ENCODE results near the gene SMAP2.
"Not testable (repeated sequence)": the region's sequence is repeated elsewhere in the genome, so short reads cannot be mapped to it uniquely, and the experiment has no call there.

Gene SMAP2

DNA sequence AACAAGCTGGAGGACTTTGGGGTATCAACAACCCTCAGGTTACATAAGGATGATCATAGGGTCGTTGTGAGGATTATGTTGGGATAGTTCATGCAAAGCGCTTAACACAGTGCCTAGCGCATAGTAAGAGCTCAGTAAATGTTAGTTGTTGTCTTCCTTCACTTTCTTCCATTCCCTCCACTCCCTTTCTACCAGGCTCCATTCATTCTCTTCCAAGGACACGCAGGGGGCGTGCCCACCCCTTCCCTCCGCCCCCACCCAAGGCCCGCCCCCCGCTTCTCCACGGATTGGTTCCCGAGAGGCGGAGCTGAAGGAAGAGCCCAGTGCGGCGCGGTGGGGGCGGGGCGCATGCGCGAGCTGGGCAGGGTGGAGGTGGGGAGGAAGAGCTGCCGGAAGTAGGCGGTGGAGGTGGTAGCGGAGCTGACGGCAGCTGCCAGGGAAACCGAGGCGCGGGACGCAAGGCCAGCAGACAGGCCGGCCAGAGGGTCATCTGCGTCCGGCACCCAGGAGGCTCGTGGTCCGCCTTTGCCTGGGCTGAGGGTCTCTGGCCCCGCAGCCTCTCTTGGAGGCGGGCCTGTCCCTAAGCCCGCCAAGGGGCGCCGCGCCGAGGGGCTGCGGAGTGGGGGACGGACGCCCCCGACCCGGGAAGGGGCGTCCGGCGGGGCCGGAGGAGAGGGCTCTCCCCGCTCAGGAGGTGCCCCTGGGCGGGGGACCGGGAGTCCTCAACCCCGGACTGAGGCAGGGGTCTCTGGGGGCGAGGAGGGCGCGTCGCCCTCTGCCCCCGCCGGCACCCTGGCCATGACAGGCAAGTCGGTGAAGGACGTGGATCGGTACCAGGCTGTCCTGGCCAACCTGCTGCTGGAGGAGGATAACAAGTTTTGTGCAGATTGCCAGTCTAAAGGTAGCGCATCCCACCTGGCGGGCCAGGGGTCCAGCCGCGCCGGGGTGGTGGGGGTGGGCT, at the start of gene SMAP2:
Gene SMAP2 (plus strand): TSS at position 405 of the 961 bp plus-strand sequence. CDS start 394 bp downstream, at position 799.
- H3K4me3 Mint-ChIP-seq: peak within 1 kb of the TSS; percentile 99
- H3K36me3 Mint-ChIP-seq (ENCODE audit: low read depth): peaks cover 44% of the 10 kb centered on the region
- H3K27me3 Mint-ChIP-seq: no peaks in the 10 kb centered on the region
- H3K9me3 Mint-ChIP-seq: no peaks in the 10 kb centered on the region
- peaks cover 46% of the 10 kb centered on the region for H3K4me1 Mint-ChIP-seq (ENCODE audit: low read depth)
- H3K27ac Mint-ChIP-seq: peak within 1 kb of the TSS; percentile 99
- peak; percentile 96 for DNase-seq

DNA sequence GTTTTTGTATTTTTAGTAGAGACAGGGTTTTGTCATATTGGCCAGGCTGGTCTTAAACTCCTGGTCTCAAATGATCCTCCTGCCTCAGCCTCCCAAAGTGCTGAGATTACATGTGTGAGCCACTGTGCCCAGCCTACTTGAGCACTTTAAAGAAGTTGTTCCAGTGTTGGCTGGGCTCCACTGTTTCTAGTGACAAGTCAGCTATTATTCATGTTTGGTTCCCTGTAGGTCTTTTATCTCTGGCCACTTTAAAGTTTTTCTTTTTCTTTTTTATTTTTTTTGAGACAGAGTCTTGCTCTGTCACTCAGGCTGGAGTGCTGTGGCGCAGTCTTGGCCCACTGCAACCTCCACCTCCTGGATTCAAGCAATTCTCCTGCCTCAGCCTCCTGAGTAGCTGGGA, 42.1 kb upstream of the SMAP2 start:
- H3K4me3 Mint-ChIP-seq; H3K4me1 Mint-ChIP-seq (ENCODE audit: low read depth); DNase-seq; H3K9me3 Mint-ChIP-seq; H3K36me3 Mint-ChIP-seq (ENCODE audit: low read depth); H3K27me3 Mint-ChIP-seq; H3K27ac Mint-ChIP-seq: not testable (repeated sequence)

DNA sequence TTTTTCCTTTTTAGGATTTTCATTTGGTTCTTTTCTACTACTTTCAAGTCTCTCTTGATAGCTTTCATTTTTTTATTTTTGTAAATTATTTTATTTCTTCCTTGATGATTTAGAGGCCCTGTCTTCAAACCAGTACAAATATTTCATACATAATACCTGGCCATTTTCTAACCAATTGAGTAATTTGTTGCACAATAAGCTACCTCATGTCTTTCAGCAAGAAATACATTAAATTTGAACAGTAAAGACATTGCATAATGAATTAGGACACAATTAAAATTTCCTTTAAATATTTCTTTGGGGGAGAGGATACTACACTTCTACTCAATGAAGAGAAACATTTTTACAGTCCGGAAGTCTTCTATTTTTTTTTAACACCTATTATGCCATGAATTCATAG, 40.8 kb upstream of the SMAP2 start:
- H3K9me3 Mint-ChIP-seq: peaks cover 2% of the 10 kb centered on the region
- H3K27me3 Mint-ChIP-seq: no peaks in the 10 kb centered on the region
- no peak overlapping the region for H3K27ac Mint-ChIP-seq
- no peaks in the 10 kb centered on the region for H3K4me1 Mint-ChIP-seq (ENCODE audit: low read depth)
- DNase-seq: no peak
- H3K36me3 Mint-ChIP-seq (ENCODE audit: low read depth): no peaks in the 10 kb centered on the region
- no peak overlapping the region for H3K4me3 Mint-ChIP-seq

DNA sequence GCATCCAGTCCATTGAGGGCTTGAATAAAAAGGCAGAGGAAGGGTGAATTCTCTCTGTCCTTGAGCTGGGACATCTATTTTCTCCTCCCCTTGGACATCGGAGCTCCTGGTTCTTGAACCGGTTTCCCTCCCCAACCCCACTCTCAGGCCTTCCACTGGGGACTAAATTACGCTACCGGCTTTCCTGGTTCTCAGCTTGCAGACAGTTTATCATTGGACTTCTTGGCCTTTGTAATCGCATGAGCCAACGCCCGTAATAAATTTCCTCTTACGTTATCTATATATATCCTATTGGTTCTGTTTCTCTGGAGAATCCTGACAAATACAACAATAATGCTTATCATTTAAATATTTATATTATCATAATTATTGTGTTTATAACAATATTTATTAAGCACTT, 36.1 kb upstream of the SMAP2 start:
- Mint-ChIP-seq H3K27ac (no peak overlapping the region), H3K36me3 (ENCODE audit: low read depth) (no peaks in the 10 kb centered on the region), H3K4me3 (no peak overlapping the region), H3K4me1 (ENCODE audit: low read depth) (peaks cover 34% of the 10 kb centered on the region), H3K27me3 (no peaks in the 10 kb centered on the region), H3K9me3 (no peaks in the 10 kb centered on the region)
- no peak for DNase-seq

DNA sequence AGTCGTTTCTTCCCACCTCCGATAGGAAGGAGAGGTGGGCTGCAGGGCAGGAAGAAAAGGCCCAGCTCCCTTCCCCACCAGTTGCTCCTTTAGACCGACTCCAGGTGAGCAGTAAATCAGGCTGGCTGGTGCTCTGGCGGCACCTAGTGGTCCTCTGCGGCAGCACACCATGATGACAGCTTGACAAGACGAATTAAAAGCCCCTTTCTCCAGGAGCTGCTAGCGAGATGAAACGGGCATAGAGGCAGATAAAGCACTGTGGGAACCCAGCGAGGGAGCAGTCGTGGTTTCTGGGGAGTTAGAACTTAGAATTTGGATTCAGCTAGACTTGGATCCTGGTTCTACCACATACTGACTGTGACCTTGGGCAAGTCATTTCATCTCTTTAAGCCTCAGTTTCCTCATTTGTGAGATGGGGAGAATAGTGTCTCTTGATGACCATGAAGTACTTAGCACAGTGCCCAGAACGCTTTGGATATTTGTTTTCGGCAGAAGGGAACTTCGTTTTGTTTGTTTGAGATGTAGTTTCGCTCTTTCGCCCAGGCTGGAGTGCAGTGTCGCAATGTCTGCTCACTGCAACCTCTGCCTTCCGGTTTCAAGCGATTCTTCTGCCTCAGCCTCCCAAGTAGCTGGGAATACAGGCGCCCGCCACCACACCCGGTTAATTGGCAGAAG, 34.6 kb upstream of the SMAP2 start:
- DNase-seq: peak; percentile 95
- Mint-ChIP-seq H3K27ac (no peak overlapping the region), H3K4me3 (no peak overlapping the region), H3K27me3 (no peaks in the 10 kb centered on the region), H3K4me1 (ENCODE audit: low read depth) (peaks cover 44% of the 10 kb centered on the region), H3K9me3 (no peaks in the 10 kb centered on the region), H3K36me3 (ENCODE audit: low read depth) (no peaks in the 10 kb centered on the region)

DNA sequence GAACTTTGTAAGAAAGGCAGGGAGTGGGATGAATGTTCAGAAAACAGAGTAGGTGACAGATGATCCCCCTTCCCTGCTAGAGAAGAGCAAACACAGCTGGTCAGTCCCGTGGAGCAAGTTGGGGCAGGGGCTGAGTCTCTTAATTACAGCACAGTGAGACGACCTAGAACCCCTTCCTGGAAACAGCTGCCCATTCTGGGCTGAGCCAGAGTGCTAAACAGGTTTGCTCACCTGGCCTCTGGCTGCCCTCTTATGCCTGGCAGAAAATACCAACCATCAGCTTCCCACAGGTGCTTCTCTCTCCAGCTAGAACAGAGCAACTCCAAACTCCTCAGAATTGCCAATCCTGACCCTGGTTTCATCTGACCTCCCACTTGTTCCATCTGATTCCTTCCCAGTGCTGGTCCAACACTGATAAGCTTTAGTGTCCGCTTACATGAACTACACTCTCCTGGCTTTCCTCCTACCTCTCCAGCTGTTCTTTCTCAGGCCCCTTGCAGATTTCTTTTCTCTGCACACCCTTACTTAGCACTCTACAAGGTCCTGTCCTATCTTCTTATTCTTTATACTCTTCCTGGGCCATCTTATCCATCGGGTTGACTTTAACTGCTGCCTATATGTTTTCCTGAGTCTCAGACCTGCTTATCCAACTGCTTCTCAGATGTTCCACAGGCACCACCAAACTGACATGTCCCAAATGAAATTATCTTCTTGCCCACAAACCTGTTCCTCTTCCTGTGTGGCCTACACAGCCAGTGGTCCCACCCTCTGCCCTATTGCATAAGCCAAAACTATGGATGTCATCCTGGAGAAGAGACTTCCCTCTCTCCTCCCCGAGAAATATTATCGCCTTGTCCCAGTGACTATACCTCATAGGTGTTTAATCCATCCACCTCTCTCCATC, 33.9 kb upstream of the SMAP2 start:
- Mint-ChIP-seq H3K27me3 (no peaks in the 10 kb centered on the region), H3K4me3 (no peak overlapping the region), H3K27ac (peak overlapping the region; percentile 22), H3K36me3 (ENCODE audit: low read depth) (no peaks in the 10 kb centered on the region), H3K9me3 (no peaks in the 10 kb centered on the region), H3K4me1 (ENCODE audit: low read depth) (peaks cover 52% of the 10 kb centered on the region)
- no peak for DNase-seq

DNA sequence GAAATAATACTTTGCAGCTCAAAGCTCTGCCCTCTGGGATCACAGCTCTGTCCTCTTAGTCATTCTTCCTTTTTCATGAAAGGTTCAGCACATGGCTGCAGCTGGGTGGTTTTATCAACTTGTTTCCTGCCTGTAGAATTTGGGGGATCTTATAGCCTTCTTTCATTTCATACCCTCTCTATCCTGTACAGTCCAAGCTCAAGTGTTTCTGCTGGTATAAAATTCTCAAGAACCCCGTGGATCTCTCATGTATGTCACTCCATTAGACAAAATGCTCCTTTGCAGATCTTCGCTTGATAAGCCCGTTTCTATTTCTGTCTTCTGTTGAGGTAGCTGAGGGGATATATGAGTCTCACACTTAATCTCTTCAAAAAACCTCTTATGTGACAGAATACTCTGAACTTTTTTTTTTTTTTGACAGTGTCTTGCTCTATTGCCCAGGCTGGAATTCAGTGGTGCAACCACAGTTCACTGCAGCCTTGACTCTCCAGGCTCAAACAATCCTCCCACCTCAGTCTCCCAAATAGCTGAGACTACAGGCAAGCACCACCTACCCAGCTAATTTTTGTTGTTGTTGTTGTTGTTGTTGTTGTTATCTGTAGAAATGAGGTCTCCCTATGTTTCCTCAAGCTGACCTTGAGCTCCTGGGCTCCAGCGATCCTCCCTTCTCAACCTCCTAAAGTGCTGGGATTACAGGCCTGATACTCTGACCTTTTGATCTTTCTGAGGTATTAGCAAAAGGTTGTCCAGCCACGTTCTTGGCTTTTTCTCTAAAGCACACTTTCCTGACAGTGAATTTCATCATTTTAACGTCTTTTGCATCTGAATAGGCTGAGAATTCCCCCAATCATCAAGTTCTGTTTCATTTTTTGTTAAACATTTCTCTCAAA, 31.8 kb upstream of the SMAP2 start:
- peak overlapping the region; percentile 56 for H3K4me3 Mint-ChIP-seq

DNA sequence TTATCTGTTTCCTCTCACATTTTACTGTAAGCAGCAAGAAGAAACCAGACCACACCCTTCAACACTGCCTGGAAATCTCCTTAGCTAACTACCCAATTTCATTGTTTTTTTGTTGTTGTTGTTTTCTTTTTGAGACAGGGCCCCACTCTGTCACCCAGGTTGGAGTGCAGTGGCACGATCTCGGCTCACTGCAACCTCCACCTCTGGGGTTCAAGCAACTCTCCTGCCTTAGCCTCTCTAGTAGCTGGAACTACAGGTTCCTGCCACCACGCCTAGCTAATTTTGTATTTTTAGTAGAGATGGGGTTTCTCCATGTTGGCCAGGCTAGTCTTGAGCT, 31.2 kb upstream of the SMAP2 start:
- H3K27me3 Mint-ChIP-seq; H3K36me3 Mint-ChIP-seq (ENCODE audit: low read depth); H3K9me3 Mint-ChIP-seq: not testable (repeated sequence)
- H3K4me1 Mint-ChIP-seq (ENCODE audit: low read depth): peaks cover 61% of the 10 kb centered on the region
- peak; percentile 40 for DNase-seq
- peak overlapping the region; percentile 96 for H3K27ac Mint-ChIP-seq
- peak overlapping the region; percentile 56 for H3K4me3 Mint-ChIP-seq

More for the DNA sequence above, 31.8 kb upstream of the SMAP2 start:
- Mint-ChIP-seq H3K36me3 (ENCODE audit: low read depth) (no peaks in the 10 kb centered on the region), H3K27ac (peak overlapping the region; percentile 96), H3K9me3 (no peaks in the 10 kb centered on the region), H3K27me3 (no peaks in the 10 kb centered on the region), H3K4me1 (ENCODE audit: low read depth) (peaks cover 61% of the 10 kb centered on the region)
- peak; percentile 38 for DNase-seq

DNA sequence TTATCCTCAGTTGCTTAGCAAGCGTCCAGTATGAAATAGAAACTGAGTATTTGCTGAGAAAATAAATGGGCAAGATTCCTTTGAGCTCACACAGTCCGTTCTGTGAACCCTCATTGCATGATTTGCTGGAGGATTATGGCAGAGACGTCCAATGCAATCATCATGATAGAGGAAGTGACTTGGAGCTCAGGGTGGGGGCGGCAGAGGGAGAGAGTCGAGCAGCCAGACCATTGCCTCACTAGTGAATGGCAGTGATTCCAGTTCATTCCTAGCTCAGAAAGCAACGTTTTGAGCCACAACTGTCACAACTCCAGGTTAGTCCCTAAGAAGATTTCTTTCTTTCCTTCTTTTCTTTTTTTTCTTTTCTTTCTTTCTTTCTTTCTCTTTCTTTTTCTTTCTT, 28.9 kb upstream of the SMAP2 start:
- Mint-ChIP-seq H3K4me3 (peak overlapping the region; percentile 8), H3K4me1 (ENCODE audit: low read depth) (peaks cover 53% of the 10 kb centered on the region), H3K36me3 (ENCODE audit: low read depth) (no peaks in the 10 kb centered on the region)

DNA sequence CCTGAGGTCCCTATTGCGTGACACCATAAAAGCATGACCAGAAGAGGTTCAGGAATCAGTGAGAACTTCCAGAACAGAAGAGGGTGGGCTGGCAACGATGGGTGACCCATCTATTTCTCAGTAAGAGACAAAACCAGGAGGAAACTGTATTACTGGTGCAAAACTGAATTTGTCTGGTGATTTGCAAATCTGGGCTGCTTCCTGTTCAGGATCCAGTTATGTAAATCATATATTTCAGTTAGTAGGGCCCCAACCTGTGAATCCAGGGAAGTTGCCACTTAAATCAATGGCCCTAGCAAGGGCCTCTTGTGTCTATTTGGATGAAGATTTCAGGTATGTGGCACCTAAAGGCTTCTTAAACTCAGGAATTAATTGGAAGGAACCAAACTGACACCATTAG, 23.1 kb upstream of the SMAP2 start:
- peaks cover 3% of the 10 kb centered on the region for H3K4me1 Mint-ChIP-seq (ENCODE audit: low read depth)
- no peak overlapping the region for H3K4me3 Mint-ChIP-seq
- H3K36me3 Mint-ChIP-seq (ENCODE audit: low read depth): no peaks in the 10 kb centered on the region
- H3K27ac Mint-ChIP-seq: no peak overlapping the region
- no peak for DNase-seq
- H3K27me3 Mint-ChIP-seq: no peaks in the 10 kb centered on the region
- no peaks in the 10 kb centered on the region for H3K9me3 Mint-ChIP-seq

More for the DNA sequence above, 28.9 kb upstream of the SMAP2 start:
- no peaks in the 10 kb centered on the region for H3K9me3 Mint-ChIP-seq
- no peak for DNase-seq
- H3K27ac Mint-ChIP-seq: peak overlapping the region; percentile 10
- H3K27me3 Mint-ChIP-seq: no peaks in the 10 kb centered on the region

DNA sequence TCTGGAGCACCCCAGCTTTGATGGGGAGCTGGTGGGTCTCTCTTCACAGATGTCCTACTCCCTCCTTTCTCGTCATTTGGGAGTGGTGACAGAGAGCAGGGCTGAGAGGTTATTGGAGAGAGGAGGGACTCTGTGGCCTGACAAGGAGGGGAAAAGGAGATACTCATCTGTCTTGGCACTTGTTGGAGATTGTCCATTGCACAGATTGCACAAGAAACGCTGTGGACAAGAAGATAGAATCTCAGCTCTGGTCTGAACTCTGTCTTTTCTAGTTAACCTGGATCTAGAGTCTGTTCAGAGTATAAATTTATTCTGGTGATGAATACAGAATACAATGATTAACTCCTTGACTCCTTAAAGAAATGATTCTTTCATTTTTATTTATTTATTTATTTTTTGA, 22.4 kb upstream of the SMAP2 start:
- H3K36me3 Mint-ChIP-seq (ENCODE audit: low read depth): no peaks in the 10 kb centered on the region

DNA sequence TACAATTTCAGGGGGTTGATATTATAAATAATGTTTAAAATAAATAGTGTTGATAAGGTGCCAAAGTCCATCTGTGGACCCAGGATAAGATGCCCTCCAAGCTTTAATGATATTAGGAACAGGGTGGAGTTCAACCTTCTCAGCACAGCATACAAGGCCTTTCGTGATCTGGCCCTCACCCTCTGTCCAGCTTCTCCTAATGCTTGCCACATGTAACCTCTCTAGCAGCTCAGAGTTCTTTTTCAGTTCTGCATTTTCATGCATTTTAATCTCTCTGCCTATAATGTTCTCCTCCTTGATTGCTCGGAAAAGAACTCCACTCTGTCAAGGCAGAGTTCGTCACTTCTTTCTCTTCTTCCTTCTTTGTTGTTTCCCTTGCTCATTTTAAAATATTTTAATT, 21.4 kb upstream of the SMAP2 start:
- Mint-ChIP-seq H3K36me3 (ENCODE audit: low read depth) (no peaks in the 10 kb centered on the region), H3K27ac (no peak overlapping the region), H3K27me3 (no peaks in the 10 kb centered on the region), H3K4me1 (ENCODE audit: low read depth) (peaks cover 1% of the 10 kb centered on the region), H3K9me3 (no peaks in the 10 kb centered on the region), H3K4me3 (no peak overlapping the region)
- DNase-seq: no peak

More for the DNA sequence above, 22.4 kb upstream of the SMAP2 start:
- H3K9me3 Mint-ChIP-seq: no peaks in the 10 kb centered on the region
- DNase-seq: no peak
- H3K4me1 Mint-ChIP-seq (ENCODE audit: low read depth): peaks cover 1% of the 10 kb centered on the region
- H3K27me3 Mint-ChIP-seq: no peaks in the 10 kb centered on the region
- H3K4me3 Mint-ChIP-seq: no peak overlapping the region
- H3K27ac Mint-ChIP-seq: no peak overlapping the region

DNA sequence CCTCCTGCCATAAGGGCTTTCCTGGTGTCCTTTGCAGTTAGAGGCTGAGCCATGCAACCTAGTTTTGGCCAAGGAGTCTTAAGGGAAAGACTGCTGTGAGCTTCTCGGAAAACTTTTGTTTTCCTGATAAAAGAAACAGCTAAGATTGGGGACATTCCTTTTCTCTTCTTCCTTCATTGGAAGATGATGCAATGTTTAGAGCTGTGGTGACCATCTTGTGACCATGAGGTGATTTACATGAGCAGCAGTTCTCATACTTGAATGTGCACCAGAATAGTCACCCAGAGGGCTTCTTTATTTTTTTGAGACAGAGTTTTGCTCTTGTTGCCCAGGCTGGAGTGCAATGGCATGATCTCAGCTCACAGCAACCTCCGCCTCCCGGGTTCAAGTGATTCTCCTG, 20.4 kb upstream of the SMAP2 start:
- H3K27ac Mint-ChIP-seq: no peak overlapping the region
- no peak for DNase-seq
- no peak overlapping the region for H3K4me3 Mint-ChIP-seq
- no peaks in the 10 kb centered on the region for H3K27me3 Mint-ChIP-seq
- H3K4me1 Mint-ChIP-seq (ENCODE audit: low read depth): peaks cover 1% of the 10 kb centered on the region
- peaks cover 2% of the 10 kb centered on the region for H3K9me3 Mint-ChIP-seq
- H3K36me3 Mint-ChIP-seq (ENCODE audit: low read depth): no peaks in the 10 kb centered on the region
